IPS-15b (cell line): ENCODE data around the gene RNF151.

Experiments
- H3K27me3 ChIP-seq: one replicate; pipeline ENCODE4 v1.6.1; 2013; ENCODE audit warnings: low read length; ENCODE audit not compliant: control insufficient read depth, insufficient read depth
- H3K36me3 ChIP-seq: one replicate; pipeline ENCODE4 v1.6.1; 2013; ENCODE audit warnings: low read length; ENCODE audit not compliant: control insufficient read depth, insufficient read depth
- H3K4me1 ChIP-seq: one replicate; pipeline ENCODE4 v1.6.1; 2013; ENCODE audit warnings: mild to moderate bottlenecking, low read length; ENCODE audit not compliant: control insufficient read depth, insufficient read depth
- H3K4me3 ChIP-seq: one replicate; pipeline ENCODE4 v1.5.1; 2013; ENCODE audit warnings: low read depth, low read length
- H3K9ac ChIP-seq: one replicate; pipeline ENCODE4 v1.6.1; 2013; ENCODE audit warnings: low read depth, mild to moderate bottlenecking, low read length
- H3K9me3 ChIP-seq: one replicate; pipeline ENCODE4 v1.6.1; 2013; ENCODE audit warnings: mild to moderate bottlenecking, low read length; ENCODE audit not compliant: control insufficient read depth, insufficient read depth

RNF151 gene

DNA sequence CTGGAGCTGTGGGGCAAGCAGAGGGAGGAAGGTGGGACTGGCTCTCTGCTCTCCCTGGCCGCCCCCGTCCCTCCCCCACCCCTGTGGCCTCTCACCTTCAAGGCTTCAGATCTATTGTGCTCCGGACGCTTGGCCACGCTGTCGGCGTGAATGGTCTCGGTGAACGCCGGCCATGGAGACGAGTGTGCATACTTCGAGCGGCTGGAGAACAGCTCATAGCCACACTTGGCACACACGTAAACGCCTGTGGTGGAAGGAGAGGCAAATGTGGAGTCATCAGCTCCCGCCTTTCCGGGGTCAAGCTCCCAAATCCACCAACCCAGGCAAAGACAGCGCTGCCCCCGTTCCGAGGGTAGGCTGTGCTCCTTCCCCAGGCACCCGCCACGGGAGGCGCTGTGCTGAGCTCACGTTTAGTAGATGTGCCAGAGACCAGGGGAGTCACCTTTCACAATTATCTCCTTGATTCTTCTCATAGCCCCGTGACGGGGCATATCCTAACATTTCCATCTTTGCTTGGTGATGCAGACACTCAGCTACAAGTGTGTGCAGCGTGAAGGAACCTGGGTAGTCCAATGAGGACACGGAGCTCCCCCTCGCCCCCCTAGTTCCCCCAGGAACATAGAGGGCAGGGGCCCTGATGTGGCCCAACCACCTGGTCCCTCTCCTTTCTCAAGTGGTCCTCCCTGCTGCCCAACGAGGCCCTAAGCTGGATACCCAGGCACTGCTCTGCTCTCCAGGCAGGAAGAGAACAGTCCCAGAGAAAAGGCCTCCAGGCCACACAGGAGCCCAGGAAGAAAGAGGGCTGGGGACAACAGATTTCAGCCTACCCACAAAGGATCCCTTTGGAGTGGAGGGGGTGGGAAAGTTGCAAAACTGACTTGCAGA, 25.3 kb upstream of the RNF151 start:
- Histone ChIP-seq H3K27me3 (peaks cover 3% of the 10 kb centered on the region), H3K4me1 (peaks cover 6% of the 10 kb centered on the region), H3K4me3 (peak overlapping the region; percentile 81), H3K9me3 (no peaks in the 10 kb centered on the region), H3K36me3 (peaks cover 19% of the 10 kb centered on the region), H3K9ac (no peak overlapping the region)

DNA sequence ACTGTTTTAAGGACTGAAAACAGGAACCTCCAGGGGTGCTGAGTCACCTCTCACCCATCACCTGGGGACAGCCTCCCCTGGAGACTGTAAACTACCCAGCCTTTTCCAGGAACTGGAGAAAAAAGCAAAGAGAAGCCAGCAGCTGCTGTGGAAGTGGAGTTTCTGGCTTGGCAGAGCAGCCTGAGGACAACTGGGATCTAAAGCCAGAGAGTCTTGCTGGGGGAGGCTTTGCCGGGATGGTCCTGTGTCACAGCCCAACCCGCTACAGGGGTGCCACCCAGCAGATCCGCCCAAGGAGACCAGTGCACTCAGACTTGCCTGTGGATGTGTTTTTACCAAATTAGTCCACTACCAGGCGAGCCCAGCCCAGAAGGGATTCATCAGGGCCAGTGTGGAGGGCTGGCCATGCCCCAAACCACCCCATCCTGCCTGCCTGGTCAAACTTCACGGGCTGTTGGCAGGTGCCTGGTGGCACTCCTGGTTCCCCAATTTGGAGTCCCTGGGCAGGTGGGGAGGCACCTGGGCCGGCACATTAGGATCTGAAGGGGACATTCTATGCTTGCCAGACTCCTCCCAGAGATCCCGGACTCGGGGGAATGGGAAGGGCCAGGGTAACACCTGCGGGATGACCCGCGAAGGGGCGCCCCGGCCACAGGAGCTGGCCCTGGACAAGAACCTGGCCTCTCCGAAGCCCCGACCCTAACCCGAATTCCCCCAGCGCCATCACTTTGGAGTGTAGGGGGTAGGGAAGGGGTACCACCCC, 24.4 kb upstream of the RNF151 start:
- H3K4me3 ChIP-seq = peak overlapping the region; percentile 81
- H3K36me3 ChIP-seq = peaks cover 19% of the 10 kb centered on the region
- H3K9ac ChIP-seq = peak overlapping the region; percentile 60
- H3K4me1 ChIP-seq = peaks cover 6% of the 10 kb centered on the region
- H3K27me3 ChIP-seq = peaks cover 3% of the 10 kb centered on the region
- no peaks in the 10 kb centered on the region for H3K9me3 ChIP-seq

DNA sequence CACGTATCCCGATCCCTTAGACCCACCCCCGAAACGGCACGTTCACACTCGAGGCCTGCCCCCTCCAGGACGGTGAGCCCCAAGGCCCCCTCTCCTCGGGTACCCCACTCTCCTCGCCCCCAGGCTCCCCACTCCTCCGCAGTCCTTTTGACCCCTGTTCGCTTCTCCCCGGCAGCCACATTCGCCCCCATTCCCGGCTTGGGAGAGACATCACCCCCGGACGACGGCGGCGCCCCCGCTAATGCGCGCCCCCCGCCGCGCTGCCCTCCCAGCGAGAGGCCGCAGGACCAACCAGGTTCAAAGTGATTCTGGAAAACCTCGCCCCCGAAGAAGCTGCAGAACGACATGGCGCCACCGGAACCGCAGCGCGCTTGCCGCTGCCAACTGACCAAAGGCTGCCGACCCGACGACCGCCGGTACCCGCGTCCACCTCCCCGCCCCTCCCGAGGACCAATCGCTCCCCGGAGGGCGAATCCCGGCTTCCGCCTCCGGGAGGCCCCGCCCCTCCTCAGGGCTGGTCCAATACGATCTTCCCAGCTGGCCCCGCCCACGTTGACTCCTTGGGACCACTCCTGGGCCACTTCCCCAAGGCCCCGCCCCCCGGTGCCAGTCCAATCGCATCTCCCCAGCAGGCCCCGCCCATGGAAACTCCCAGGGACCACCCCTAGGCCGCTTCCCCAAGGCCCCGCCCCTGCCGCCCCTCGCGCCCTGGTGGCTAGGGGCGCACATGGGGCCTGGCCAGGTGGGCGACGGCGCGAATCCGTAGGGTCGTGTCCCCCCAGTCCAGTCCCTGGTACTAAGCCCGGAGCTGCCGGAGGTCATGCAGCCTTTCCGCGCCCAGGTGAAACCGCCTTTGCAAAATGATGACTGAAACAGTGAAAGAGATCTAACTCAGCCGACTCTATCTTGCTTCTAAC, 23.6 kb upstream of the RNF151 start, which contains the start of gene MSRB1:
Gene MSRB1 (minus strand): TSS at position 390 of the 917 bp plus-strand sequence. CDS start 43 bp downstream, at position 347.
- Histone ChIP-seq H3K9ac (peak within 1 kb of the TSS; percentile 60), H3K4me1 (peaks cover 6% of the 10 kb centered on the region), H3K36me3 (peaks cover 19% of the 10 kb centered on the region), H3K4me3 (peak within 1 kb of the TSS; percentile 81), H3K9me3 (no peaks in the 10 kb centered on the region), H3K27me3 (peaks cover 3% of the 10 kb centered on the region)

DNA sequence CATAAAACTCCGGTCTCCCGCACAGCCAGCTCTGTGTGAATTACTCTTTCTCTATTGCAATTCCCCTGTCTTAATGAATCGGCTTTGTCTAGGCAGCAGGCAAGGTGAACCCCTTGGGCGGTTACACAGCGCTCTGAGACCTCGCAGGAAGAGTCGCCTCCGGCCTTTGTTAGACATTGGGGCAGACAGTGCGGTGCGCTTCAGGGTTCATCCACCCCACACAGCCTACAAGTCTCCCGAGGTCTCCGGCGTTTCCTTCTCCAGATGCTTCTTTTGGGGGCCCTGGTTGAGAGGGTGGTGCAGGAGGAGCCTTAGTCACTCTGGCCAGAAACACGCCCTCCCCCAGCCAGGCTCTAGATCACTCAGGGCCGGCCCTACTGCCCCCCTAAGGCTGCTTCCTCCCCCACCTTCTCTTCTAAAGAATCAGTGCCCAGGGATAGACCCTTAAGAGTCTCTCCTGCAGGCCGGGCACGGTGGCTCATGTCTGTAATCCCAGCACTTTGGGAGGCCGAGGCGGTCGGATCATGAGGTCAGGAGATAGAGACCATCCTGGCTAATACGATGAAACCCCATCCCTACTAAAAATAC, 21.9 kb upstream of the RNF151 start:
- Histone ChIP-seq H3K4me3 (no peak overlapping the region), H3K9ac (no peak overlapping the region), H3K36me3 (peaks cover 7% of the 10 kb centered on the region), H3K4me1 (peaks cover 6% of the 10 kb centered on the region), H3K9me3 (no peaks in the 10 kb centered on the region), H3K27me3 (peaks cover 3% of the 10 kb centered on the region)

DNA sequence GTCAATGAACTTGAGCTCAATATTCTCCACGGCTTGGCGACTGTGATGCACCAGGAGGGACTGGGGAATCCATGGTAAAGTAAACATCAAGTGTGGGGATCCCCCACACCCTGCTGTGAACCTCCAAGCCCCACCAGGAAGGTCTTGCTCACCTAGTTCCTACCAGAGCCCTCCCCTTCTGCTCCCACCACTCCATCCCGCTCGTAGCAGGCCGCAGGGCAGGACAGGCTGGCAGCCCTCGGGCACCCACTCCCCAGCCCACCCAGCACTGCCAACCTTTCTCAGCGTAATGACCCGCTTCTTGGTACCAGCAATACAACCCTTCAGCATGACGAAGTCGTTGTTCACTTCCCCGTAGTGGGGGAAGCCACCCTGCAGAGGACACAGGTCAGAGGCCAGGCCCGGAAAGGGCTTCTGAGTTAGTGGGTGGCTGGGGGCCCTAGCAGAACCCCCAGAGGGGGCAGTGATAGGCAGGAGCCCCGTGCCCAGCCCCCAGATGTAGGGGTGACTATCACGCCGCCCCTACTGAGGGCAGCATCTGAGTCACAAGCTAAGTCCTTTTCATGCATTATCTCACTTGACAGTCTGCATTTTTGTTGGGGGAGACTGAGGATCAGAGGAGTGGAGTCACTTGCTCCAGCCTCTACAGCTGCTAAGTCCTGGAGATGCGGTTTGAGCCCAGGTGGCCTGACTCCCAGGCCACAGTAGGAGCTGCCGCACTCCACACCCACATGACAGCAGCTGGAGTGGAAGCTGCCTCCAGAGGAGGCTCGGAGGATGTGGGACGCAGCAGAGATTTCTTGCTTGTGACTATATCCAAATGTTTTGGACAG, 20.9 kb upstream of the RNF151 start:
- Histone ChIP-seq H3K27me3 (peaks cover 3% of the 10 kb centered on the region), H3K9me3 (no peaks in the 10 kb centered on the region), H3K4me3 (no peak overlapping the region), H3K4me1 (peaks cover 6% of the 10 kb centered on the region), H3K36me3 (peaks cover 1% of the 10 kb centered on the region), H3K9ac (no peak overlapping the region)

DNA sequence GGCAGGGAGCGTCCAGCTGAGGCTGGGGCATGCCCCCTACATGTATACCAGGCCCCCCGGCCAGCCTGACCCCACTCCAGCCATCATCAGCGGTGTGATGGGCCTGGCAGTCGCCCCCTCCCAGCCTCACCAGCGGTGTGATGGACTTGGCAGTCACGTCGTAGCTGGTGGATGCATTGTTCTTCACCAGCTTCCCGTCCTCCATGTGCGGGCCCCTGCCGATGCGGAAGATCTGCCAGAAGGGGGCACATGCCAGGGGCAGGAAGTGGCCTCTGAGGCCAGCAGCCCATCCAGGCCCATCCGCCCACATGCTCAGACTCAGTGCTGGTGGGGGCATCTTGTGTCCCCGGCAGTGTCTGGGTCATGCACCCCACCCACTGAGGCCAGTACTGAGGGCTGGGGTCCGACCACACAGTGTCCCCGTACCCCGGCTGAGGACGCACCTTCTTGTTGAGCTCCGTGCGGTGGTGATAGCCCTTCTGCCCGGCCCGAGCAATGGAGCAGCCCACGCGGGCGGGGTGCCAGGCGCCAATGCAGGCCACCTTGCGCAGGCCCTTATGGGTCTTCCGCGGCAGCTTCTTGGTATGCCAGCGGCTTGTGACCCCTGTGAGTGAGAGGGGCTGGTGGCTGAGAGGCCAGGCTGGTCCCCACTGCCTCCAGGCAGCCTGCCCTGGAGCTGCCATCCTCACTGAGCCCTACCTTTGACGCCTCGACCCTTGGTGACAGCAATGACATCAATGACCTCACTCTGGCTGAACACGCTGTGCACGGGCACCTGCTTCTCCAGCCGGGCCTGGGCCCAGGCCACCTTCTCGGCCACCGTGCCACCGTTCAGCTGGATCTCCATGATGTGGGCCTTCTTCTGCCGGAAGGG, 19.9 kb upstream of the RNF151 start:
- no peak overlapping the region for H3K4me3 ChIP-seq
- no peaks in the 10 kb centered on the region for H3K9me3 ChIP-seq
- no peaks in the 10 kb centered on the region for H3K36me3 ChIP-seq
- peaks cover 3% of the 10 kb centered on the region for H3K27me3 ChIP-seq
- H3K4me1 ChIP-seq = peaks cover 6% of the 10 kb centered on the region
- H3K9ac ChIP-seq = no peak overlapping the region

DNA sequence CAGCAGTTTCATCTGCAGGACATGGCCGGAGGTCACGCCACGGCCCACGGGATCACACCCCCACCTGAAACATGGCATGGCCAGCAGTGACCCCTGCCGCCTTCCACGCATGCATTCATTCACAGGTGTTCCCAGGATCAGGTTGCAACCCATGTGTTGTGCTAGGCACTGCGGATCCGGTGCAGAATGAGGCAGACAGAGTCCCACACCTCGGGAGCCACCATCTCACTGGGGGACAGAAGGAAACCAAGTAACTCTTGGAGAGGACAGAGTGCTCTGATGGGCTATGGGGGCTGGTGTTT, 19.3 kb upstream of the RNF151 start:
- H3K4me3 ChIP-seq = no peak overlapping the region
- H3K27me3 ChIP-seq = no peaks in the 10 kb centered on the region
- no peaks in the 10 kb centered on the region for H3K9me3 ChIP-seq
- H3K36me3 ChIP-seq = no peaks in the 10 kb centered on the region
- no peak overlapping the region for H3K9ac ChIP-seq
- peaks cover 3% of the 10 kb centered on the region for H3K4me1 ChIP-seq

DNA sequence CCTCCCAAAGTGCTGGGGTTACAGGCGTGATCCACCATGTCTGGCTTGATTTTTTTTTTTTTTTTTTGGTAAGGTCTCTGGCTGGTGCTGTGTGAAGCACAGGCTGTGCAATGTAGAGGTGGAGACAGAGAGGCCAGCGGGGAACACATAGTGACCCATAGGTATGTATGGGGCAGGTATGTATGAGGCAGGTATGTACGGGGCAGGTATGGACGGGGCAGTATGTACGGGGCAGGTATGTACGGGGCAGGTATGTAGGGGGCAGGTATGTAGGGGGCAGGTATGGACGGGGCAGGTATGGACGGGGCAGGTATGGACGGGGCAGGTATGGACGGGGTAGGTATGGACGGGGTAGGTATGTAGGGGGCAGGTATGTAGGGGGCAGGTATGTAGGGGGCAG, 17.1 kb upstream of the RNF151 start:
- Histone ChIP-seq H3K4me1 (peaks cover 2% of the 10 kb centered on the region), H3K9me3 (no peaks in the 10 kb centered on the region), H3K4me3 (no peak overlapping the region), H3K36me3 (no peaks in the 10 kb centered on the region), H3K9ac (no peak overlapping the region), H3K27me3 (no peaks in the 10 kb centered on the region)

DNA sequence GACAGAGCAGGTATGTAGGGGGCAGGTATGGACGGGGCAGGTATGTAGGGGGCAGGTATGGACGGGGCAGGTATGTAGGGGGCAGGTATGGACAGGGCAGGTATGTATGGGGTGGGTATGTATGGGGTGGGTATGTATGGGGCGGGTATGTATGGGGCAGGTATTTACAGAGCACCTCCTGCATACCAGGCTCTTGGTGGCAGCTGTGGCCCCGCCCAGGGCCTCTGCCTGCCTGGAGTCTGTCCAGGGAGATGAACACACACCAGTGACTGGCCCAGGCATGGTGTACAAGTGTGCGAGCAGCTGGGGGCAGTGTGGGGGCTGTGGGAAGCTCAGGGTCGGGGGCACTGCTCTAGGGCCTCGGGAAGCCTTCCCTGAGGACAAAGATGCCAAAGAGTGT, 16.6 kb upstream of the RNF151 start:
- no peak overlapping the region for H3K9ac ChIP-seq
- H3K4me3 ChIP-seq = no peak overlapping the region
- no peaks in the 10 kb centered on the region for H3K36me3 ChIP-seq
- no peaks in the 10 kb centered on the region for H3K27me3 ChIP-seq
- H3K4me1 ChIP-seq = peaks cover 2% of the 10 kb centered on the region
- no peaks in the 10 kb centered on the region for H3K9me3 ChIP-seq

DNA sequence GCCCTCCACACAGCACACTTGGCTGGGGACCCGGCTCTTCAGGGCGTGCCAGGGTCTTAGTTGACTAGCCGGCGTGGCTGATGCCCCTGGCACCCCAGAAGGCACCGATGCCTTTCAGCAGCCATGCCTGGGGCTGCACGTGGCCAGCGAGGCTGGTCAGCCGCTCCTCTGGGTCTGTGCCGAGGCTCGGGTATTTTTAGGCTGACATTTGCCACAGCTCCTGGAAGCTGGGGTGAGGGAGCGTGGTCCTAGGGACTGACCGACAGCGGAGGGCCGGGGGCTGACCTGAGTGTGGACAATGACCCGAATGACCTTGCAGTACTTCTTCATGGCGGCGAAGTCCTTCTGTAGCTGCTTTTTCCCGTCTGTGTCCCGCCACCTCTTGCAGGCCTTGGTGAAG, 16.1 kb upstream of the RNF151 start:
- H3K4me1 ChIP-seq = peaks cover 2% of the 10 kb centered on the region
- no peaks in the 10 kb centered on the region for H3K27me3 ChIP-seq
- no peaks in the 10 kb centered on the region for H3K36me3 ChIP-seq
- H3K9ac ChIP-seq = no peak overlapping the region
- H3K9me3 ChIP-seq = no peaks in the 10 kb centered on the region
- H3K4me3 ChIP-seq = no peak overlapping the region
